DMS153 treated with DMSO at 0.1 percent for 48 hours (cell line): ENCODE measurements around the gene WDPCP.
"Not testable (repeated sequence)": the region's sequence is repeated elsewhere in the genome, so short reads cannot be mapped to it uniquely, and the experiment has no call there.

Source experiments
- DNase-seq: peaks from one replicate; lab custom pipeline; 2025; ENCODE audit not compliant: unreplicated experiment; lab: John Stamatoyannopoulos, UW

Gene WDPCP

GRCh38 chr2:63122921-63123320 is 465.4 kb downstream of the WDPCP start:
- DNase-seq, result no peak

- DNase-seq, result no peak
Measured at GRCh38 chr2:63121055-63121834, 467.0 kb downstream of the WDPCP start.

GRCh38 chr2:63118821-63119220 is 469.5 kb downstream of the WDPCP start:
- no peak for DNase-seq

- DNase-seq, result no peak
Measured at GRCh38 chr2:63104482-63104881, 483.8 kb downstream of the WDPCP start.

- no peak for DNase-seq
Measured at GRCh38 chr2:63101954-63102353, 486.3 kb downstream of the WDPCP start.

GRCh38 chr2:63099032-63099431 is 489.2 kb downstream of the WDPCP start:
- no peak for DNase-seq

DNA sequence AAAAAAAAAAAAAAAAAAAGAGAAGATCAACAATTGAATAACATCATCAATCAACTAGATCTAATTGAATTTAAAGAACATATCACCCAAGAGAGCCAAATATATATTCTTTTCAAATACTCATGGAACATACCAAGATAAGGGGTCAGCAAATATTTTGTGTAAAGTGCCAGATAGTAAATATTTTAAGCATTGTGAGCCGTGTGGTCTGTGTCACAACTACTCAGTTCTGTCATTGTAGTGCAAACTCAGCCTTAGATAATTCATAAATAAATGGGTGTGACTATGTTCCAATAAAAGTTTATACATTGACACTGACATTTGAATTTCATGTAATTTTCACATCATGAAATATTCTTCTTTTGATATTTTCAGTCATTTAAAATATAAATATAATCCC is 491.8 kb downstream of the WDPCP start:
- no peak for DNase-seq

GRCh38 chr2:63093502-63093901 is 494.8 kb downstream of the WDPCP start:
- DNase-seq, result no peak

GRCh38 chr2:63092857-63093256 is 495.4 kb downstream of the WDPCP start:
- no peak for DNase-seq

GRCh38 chr2:63092401-63092800 is 495.9 kb downstream of the WDPCP start:
- DNase-seq, result no peak

DNA sequence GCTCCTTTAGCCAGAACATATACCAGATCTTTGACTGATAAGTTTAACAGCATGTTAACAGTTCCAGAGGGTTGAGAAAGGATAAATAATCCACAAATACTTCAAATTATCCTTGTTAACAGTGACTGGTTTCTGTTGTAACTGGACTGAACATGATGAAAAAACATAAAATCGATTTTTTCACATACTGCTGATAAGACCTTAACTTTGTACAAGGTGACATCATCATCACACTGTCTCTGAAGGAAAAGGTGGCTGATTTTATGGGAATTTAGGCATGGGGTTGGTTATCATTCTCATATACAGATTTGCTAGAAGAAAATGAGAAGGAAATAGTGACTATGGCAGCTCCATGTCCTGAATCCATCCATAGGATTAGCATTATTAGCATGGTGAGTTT is 501.6 kb downstream of the WDPCP start:
- DNase-seq, result no peak

DNA sequence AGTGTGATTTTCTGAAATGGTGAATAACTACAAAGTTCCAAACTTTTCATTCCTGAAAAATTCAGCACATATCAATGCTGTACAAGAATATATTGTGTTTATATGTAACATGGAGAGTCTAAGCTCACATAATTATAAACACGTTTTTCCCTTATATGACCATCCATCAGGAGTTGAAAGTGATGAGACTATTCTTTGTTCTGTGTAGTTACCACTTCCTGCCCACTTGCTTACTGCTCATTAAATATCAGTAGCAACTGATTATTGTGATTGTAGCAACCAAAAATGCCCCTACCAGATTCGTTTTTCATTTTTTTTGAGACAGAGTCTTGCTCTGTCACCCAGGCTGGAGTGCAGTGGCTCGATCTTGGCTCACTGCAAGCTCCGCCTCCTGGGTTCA is 506.9 kb downstream of the WDPCP start:
- no peak for DNase-seq

GRCh38 chr2:63078852-63079606 is 509.2 kb downstream of the WDPCP start:
- no peak for DNase-seq

GRCh38 chr2:63074399-63074798 is 513.9 kb downstream of the WDPCP start:
- not testable (repeated sequence) for DNase-seq

DNA sequence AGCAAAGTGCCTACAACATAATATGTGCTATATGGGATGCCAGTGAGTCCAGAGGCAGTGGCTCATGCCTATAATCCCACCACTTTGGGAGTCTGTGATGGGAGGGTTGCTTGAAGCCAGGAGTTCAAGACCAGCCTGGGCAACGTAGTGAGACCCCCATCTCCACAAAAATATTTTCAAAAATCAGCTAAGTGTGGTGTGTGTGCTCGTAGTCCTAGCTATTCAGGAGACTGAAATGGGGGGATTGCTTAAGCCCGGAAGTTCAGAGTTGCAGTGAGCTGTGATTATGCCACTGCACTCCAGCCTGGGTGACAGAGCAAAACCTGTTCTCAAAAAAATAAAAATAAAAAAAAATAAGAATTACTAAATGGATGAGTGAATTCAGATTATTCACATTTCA is 514.3 kb downstream of the WDPCP start:
- DNase-seq, result no peak

DNA sequence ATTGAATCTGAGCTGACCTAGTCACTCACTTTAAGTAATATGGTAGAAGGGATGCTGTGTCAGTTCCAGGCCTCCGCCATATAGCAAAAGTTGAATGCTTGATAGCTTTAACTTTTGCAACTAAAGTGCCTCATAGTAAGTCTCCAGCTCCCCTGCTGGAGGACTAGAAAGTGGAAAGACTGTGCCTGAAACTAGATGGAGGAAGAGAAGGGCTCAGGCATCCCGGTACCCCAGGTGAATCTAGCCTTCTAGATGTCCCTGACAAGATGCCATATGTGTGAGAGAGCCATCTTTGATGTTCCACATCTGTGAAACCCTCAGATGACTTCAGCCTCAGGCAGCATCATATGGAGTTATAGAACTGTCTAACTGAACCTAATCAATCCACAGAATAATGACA is 516.6 kb downstream of the WDPCP start:
- DNase-seq, result no peak
